Activated CD8-positive, alpha-beta memory T cell treated with anti-CD3 and anti-CD28 coated beads, Interleukin-2, amount 50 U/mL, for 48 hours (primary cell): Measurements from ENCODE around the gene PXN.
"Not testable (repeated sequence)": the region's sequence is repeated elsewhere in the genome, so short reads cannot be mapped to it uniquely, and the experiment has no call there.

Source experiments
- DNase-seq: peaks from one replicate; pipeline ENCODE4 v3.0.0-alpha.2; 2020

PXN gene

DNA sequence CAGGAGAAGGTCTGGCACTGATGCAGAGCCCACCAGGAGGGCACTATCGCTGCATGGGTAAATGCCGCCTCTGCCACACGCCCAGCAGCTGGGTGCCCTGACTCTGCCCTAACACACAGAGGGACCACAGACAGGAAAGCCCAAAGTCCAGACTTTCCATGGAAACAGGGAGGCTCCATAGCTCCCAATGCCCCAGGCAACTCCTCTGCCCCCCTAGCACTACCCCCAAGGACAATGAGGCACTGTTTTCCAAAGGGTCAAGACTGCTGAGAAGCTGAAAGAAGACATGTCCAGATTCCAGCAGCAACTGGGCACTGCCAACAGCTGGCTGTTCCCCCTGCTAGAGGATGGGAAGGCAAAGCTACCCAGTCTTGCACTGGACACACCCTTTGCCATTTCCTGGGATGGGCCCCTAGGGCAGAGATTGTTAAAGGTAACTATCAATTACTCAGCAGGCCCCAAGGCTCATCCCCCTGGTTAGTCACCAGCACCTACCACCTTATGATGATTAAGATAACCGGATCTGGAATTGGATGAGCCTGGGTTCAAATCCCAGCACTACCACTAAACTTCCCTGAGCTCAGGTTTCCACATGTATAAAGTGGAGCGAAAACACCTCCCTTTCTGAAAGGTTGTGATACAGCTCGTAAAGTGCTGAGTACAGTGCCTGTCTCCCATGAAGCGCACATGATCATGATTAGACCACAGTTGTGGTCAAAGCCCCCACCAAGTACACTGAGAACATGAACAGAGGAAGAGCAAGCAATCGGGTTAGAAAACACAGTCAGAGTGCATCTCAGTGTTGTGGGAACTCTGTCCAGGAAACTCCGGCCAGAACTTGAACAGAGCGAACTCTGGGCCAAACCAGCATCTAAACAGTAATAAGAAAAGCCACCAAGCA lies 3.3 kb downstream of the PXN start:
- no peak for DNase-seq

GRCh38 chr12:120260607-120261006 lies 4.9 kb downstream of the PXN start:
- DNase-seq: no peak

- DNase-seq: no peak
Measured at GRCh38 chr12:120259418-120260202, 5.9 kb downstream of the PXN start.

GRCh38 chr12:120258323-120258896 lies 7.1 kb downstream of the PXN start:
- no peak for DNase-seq

- DNase-seq: no peak
Measured at GRCh38 chr12:120257041-120257821, 8.3 kb downstream of the PXN start.

DNA sequence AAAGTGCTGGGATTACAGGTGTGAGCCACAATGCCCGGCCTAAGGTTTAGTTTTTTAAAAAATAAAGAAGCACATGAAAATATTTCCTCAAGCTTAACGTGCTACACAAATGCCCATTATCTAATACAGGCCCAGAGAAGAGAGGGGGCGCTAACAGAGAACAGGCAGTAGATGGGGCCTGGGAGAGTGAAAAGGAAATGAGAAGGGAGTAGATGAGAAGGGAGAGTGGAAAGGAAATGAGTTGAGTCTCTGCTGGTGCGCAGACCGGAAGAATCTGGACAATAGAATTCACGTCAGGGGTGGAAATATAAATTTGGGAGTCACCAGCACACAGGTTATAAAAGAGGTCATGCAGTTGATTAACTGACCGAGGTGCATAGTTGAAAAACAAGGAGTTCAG lies 10.7 kb downstream of the PXN start:
- no peak for DNase-seq

DNA sequence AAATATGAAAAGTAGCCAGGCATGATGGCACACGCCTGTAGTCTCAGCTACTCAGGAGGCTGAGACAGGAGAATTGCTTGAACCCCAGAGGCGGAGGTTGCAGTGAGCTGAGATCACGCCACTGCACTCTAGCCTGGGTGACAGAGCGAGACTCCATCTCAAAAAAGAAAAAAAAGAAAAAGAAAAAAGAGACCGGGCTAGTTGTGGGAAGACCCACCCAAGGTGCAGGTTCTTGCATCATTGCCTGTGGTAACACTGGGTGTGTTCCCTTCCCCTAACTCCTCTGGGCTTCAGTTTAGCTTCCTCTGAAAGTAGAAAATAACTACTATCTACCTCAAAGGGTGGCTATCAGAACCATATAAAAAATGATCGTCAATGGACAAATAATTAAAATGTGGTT lies 12.2 kb downstream of the PXN start:
- not testable (repeated sequence) for DNase-seq

DNA sequence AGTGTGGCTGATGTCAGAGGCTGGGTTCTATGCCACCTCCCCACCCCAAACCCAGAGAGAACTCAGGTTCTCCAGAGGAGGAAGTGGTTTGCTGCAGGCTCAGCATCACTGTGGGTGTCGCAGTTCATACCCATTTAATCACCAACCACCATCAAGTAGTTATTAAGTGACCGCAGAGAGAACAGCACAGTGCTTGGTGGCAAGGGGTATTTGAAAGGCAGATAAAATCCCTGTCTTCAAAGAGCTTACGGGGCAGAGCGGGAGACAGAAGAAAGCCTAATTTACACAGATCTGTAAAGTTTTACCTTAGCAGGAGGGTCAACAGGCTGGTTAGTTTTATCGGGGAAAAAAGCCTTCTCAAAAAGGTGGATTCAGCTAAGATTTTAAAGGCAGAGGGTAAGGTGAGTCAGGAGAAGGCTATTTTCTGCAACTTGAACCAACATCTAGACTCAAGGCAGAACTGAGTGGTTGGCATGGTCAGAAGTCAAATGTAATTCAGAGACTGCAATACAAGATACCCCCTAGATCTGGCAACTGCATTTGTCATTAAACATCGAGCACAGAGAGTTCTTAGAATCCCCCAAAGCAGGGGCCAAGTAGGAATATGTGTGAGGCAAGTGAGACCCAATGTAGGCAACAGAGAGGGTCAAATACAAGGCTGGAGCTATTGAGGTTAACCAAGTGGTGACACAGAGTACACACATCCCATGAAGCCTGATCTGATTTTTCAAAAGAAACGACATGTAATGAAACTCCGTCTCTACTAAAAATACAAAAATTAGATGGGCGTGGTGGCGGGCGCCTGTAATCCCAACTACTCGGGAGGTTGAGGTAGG lies 13.2 kb downstream of the PXN start:
- DNase-seq: peak; percentile 77

- DNase-seq: not testable (repeated sequence)
Measured at GRCh38 chr12:120251364-120252070, 14.0 kb downstream of the PXN start.

GRCh38 chr12:120249875-120250795 lies 15.4 kb downstream of the PXN start:
- DNase-seq: no peak

- no peak for DNase-seq
Measured at GRCh38 chr12:120249266-120249874, 16.2 kb downstream of the PXN start.

GRCh38 chr12:120247621-120248030 lies 17.9 kb downstream of the PXN start:
- DNase-seq: no peak

- DNase-seq: no peak
Measured at GRCh38 chr12:120247183-120247582, 18.3 kb downstream of the PXN start.

- DNase-seq: not testable (repeated sequence)
Measured at GRCh38 chr12:120246705-120247104, 18.8 kb downstream of the PXN start.

DNA sequence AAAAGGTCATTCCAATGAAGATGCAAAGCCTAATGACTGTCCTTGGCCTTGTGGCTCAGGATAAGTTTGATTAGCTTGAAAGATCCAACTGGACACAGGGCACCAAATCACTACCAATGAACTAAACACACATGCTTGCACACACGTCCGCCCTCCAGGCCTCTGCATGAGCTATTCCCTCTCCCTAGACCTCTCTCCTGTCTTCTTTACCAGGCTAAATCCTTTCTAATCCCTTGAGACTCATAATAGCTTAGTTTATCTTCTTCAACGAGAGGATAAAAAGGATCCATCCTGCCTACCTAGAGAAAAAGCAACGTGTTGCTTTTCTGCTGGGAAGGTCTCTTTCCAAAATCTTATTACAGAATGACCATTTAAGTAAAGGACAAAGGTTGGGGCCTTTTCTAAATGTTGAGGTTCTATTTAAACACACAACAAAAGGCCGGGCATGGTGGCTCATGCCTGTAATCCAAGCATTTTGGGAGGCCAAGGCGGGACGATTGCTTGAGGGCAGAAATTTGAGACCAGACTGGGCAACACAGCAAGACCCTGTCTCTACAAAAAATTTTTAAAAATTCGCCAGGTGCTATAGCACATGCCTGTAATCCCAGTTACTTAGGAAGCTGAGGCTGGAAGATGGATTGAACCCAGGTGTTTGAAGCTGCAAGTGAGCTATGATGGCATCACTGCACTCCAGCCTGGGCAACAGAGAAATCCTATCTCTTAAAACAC lies 22.4 kb downstream of the PXN start:
- DNase-seq: no peak

DNA sequence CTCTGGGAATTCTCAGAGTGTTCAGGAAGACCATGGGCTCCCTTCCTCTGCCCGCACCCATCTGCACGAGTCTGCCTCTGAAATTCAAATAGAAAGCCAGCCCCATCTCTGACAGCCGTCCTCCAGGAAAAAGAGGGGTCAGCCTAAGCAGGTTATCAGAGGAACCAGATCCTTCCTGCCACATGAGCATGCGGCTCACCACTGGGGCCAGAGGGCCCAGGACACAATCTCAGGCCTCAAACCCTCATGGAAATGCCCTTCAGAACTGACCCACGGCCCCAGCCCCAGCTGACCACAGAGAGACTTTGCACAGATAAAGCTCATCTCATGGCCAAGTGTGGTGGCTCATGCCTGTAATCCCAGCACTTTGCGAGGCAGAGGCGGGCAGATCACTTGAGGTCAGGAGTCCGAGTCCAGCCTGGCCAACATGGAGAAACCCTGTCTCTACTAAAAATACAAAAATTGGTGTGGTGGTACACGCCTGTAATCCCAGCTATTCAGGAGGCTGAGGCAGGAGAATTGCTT lies 23.2 kb downstream of the PXN start:
- no peak for DNase-seq

DNA sequence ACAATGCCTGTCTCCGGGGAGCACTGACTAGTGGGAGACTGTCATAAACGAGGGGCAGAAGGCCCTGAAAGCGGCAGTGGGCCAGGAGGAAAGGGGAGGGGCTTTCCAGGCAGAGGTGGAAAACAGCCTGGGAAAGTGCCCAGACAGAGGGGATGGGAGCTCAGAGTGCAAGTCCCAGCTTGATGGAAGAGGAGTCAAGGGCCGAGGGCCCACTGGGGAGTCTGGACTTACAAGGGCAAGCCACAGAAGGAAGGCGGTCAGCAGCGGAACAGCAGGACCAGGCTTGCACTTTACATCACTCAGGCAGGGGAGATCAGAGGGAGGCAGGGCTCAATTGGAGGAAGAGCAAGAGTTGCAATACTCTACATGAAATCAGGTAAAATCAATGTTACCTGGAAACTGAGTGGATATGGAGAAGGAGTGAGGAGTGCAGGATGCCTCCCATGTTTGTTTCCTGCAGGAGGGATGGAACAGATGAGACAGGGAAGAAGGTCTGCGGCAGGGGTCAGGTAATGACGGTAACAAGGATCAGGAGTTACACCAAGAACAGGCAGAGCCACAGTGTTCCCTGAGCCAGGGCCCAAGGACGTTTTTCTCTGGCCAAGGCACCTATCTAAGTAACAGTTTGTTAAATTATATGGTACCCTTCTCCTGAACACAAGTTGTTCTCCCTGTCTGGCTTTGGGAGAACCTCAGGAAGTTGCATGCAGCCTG lies 23.8 kb downstream of the PXN start:
- no peak for DNase-seq

DNA sequence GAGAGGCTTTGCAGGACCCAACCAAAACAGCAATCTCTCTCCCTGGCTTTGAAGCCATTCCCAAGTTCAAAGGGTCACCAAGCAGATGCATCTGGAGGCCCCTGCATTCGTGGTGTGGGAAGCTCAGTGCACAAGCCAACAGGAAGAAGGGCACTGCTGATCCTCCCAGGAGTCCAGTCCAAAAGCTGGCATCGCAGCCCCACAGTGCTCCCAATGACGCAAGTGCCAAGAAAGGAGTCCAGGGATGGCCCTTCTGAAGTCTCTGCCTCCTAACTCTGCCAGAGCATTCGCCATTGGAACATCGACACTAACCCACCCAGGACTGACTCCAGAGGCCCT lies 25.1 kb downstream of the PXN start:
- no peak for DNase-seq
